Measurements from ENCODE around the gene DYNLT4.
"Not testable (repeated sequence)": the region's sequence is repeated elsewhere in the genome, so short reads cannot be mapped to it uniquely, and the experiment has no call there.

Gene DYNLT4

GRCh38 chr1:44806704-44807363 lies at the start of gene DYNLT4:
Gene DYNLT4, minus strand, starts transcription at chr1:44807351. Its CDS starts 683 bp downstream, at chr1:44806668.
- no peak for DNase-seq

- DNase-seq, result no peak
Observed at GRCh38 chr1:44855742-44856141, 48.6 kb upstream of the DYNLT4 start.

GRCh38 chr1:44854970-44855369 lies 47.8 kb upstream of the DYNLT4 start:
- no peak for DNase-seq

- no peak for DNase-seq
Observed at GRCh38 chr1:44853201-44853600, 46.0 kb upstream of the DYNLT4 start.

- no peak for DNase-seq
Observed at GRCh38 chr1:44851308-44851707, 44.2 kb upstream of the DYNLT4 start.

GRCh38 chr1:44849575-44850132 lies 42.5 kb upstream of the DYNLT4 start:
- no peak for DNase-seq

GRCh38 chr1:44848456-44849181 lies 41.5 kb upstream of the DYNLT4 start:
- no peak for DNase-seq

- DNase-seq, result no peak
Observed at GRCh38 chr1:44847845-44848244, 40.7 kb upstream of the DYNLT4 start.

GRCh38 chr1:44846985-44847384 lies 39.8 kb upstream of the DYNLT4 start:
- no peak for DNase-seq

- peak; percentile 60 for DNase-seq
Observed at GRCh38 chr1:44842862-44843655, 35.9 kb upstream of the DYNLT4 start, which contains the start of gene PTCH2. Gene PTCH2, minus strand, starts transcription at chr1:44843253. Its CDS starts 321 bp downstream, at chr1:44842932.

GRCh38 chr1:44842486-44842861 lies 35.3 kb upstream of the DYNLT4 start:
- no peak for DNase-seq

- DNase-seq, result no peak
Observed at GRCh38 chr1:44839576-44839975, 32.4 kb upstream of the DYNLT4 start.

- not testable (repeated sequence) for DNase-seq
Observed at GRCh38 chr1:44838294-44838693, 31.1 kb upstream of the DYNLT4 start.

GRCh38 chr1:44835738-44836675 lies 28.9 kb upstream of the DYNLT4 start:
- peak; percentile 19 for DNase-seq

- DNase-seq, result no peak
Observed at GRCh38 chr1:44834328-44834727, 27.2 kb upstream of the DYNLT4 start.

- DNase-seq, result no peak
Observed at GRCh38 chr1:44832056-44832705, 25.0 kb upstream of the DYNLT4 start.

- DNase-seq, result no peak
Observed at GRCh38 chr1:44831516-44831915, 24.4 kb upstream of the DYNLT4 start.

GRCh38 chr1:44830900-44831304 lies 23.8 kb upstream of the DYNLT4 start:
- no peak for DNase-seq

GRCh38 chr1:44829506-44830384 lies 22.6 kb upstream of the DYNLT4 start:
- no peak for DNase-seq

GRCh38 chr1:44828841-44829440 lies 21.8 kb upstream of the DYNLT4 start:
- DNase-seq, result no peak
